Activated T-cell treated with anti-CD3 and anti-CD28 coated beads for 4 hours (primary cell): ENCODE measurements around the gene TATDN3.
"Not testable (repeated sequence)": the region's sequence is repeated elsewhere in the genome, so short reads cannot be mapped to it uniquely, and the experiment has no call there.

ENCODE experiments used
- DNase-seq: peaks from one replicate; pipeline ENCODE4 v3.0.0-alpha.2; 2020

The TATDN3 gene

DNA sequence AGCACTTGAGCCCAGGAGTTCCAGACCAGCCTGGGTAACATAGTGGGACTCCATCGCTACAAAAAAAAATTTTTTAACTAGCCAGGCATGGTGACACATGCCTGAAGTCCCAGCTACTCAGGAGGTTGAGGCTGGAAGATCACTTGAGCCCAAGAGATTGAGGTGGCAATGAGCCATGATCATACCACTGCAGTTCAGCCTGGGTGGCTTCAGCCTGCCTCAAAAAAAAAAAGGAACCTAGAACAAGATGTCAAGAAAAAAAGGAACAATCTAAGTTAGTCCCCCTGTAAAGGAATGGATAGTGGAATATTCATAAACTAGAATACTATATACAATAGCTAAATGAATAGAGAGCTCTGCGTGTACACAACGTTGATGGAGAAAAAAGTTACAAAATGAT, 14.5 kb upstream of the TATDN3 start:
- no peak for DNase-seq

DNA sequence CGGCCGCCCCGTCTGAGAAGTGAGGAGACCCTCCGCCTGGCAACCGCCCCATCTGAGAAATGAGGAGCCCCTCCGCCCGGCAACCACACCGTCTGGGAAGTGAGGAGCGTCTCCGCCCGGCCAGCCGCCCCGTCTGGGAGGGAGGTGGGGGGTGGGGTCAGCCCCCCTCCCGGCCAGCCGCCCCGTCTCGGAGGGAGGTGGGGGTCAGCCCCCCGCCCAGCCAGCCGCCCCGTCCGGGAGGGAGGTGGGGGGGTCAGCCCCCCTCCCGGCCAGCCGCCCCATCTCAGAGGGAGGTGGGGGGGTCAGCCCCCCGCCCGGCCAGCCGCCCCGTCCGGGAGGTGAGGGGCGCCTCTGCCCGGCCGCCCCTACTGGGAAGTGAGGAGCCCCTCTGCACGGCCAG, 12.6 kb upstream of the TATDN3 start:
- DNase-seq = not testable (repeated sequence)

DNA sequence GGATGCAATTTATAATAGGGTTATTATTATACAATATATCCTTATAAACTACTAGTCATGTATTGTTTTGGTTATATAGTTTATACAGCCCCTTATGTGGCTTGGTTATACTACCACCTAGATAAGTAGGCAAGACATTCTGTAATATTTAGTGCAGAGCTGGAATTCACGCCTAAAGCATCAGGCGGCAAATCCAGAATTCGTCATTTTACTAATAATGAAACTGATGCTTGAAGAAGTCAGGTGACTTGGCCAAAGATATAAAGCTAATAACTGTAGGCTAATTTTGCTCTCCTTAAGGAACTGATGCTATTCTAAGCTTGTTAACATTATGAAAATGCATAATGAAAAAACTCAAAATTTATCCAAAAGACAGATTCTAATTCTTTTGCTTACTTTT, 10.9 kb upstream of the TATDN3 start:
- DNase-seq = no peak

DNA sequence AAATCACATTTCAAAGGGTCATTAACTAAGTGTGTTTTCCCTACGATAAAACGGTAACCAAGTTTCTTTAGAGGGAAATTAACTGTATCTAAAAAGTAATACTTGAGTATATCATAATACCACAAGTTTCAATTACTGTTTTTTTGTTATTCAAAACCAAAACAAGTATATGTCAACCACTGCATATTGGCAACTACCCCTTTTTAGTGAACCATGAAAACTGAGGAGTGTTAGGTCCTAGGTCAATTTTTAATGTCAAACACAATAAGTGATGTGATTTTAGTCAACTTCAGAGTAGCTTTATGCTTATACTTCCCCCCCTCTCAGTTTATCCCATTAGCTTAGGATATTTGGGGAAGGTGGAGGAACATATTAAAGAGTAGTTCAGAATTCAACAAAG, 10.5 kb upstream of the TATDN3 start:
- no peak for DNase-seq

DNA sequence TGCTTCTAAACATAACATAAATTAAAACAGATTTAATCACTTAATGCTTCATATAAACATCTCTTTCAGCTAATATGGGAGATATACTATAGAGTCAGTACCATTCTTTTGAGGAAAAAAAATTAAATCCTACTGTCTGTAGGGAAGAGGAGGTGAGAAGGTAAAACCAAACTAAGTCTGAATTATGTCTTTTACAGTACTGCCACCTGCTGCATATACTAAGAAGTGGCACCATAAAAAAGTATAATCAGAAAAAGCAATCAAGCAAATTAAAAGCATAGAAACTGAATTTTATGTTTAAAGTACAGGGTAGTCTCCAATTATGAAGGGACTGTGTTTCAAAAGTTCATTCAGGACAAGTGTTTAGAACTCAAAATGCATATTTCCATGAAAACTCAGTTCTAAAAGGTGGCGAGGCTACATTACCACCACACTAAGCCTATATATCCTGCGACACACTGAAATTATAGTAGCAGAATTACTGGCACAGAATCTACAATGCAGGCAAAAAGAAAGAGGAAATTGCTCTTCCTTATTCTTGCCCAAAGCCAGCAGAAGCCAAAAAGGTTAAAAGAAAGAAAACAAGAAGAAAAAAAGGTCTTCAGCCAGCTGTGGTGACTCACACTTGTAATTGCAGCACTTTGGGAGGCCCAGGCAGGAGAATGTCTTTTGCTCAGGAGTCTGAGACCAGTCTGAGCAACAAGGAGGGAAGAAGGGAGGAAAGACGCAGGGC, 9.1 kb upstream of the TATDN3 start:
- no peak for DNase-seq

DNA sequence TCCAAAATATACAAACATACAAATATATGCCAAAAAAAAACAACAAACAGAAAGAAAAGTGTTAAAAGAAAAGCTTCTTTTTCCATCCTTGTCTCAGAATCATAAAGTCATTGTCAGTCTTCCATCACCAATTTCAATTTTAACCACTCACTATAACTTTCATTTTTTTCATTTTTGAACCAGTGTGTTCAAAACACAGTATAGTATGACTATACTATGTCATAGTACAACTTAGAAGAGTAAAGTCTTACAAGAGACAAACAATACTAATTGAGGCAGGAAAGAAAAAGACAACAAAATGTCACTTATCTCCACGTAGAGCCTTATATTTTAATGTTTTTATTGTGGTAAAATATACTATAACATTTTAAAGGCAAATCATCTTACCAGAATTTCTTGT, 7.7 kb upstream of the TATDN3 start:
- no peak for DNase-seq

DNA sequence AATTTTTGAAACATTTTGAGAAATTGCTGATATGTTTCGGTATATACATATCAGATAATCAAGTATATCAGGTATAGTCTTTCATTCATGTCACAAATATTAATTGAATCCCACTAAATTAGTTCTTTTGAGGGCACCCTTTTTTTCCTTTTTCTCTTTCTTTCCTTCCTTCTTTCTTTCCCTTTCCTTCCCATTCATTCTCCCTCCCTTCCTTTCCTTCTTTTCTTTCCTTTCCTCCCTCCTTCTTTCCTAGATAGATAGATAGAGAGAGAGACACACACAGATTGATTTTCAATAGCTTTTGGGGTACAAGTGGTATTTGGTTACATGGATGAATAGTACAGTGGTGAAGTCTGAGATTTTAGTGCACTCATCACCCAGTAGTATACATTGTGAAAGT, 5.8 kb upstream of the TATDN3 start:
- no peak for DNase-seq

DNA sequence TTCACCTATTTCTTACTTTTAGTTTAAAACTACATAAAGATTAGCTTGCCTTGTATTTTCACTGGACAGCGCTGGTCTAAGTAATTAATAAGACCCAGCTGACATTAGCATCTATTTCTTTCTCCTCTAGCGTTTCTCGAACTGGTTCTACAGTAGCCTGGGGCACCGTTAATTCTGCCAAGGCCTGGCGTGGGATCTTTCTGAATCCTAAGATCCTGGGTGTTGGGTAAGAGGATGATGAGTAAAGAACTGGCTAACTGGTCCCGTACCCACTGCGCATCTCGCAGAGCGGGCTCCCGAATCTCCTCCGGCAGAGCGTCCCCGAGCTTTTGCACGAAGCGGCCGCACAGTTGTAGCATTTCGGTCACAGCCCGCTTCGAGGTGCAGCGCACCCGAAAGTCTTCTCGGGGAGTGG, 426 bp upstream of the TATDN3 start:
- DNase-seq = no peak

DNA sequence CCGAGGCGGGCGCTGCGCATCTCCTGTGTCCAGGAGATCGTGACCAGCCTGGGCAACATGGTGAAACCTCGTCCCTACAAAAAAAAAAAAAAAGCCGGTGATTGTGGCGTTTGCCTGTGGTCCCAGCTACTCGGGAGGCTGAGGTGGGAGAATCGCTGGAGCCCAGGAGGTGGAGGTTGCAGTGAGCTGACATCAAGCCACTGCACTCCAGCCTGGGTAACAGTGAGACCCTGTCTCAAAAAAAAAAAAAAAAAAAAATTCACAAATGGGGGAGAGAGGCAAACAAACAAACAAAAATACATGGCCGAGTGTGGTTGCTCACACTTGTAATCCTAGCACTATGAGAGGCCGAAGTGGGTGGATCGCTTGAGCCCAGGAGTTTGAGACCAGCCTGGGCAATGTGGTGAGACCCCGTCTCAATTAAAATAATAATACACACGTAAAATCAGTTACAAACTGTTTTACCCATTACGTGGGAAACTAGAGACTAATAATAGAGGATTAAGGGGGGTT, 758 bp downstream of the TATDN3 start:
- no peak for DNase-seq

DNA sequence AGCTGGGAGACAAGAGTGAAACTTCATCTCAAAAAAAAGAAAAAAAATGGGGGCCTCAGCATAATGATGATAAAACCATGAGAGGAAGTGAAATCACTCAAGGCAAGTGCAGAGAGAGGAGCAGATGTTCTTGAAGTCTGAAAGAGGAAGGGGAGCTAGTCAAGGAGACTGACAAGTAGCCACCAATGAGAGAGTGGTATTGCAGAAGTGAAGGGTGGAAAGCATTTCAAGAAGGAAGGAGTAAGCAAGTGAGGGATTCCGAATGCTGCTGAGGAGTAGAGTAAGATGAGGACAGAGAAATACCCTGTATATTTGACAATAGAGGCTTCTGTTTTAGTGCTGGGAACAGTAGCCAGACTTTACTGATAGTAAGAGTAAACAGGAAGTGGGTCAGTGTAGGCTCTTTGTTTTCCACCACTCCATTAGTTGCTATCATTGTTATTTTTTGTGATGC, 2.9 kb downstream of the TATDN3 start:
- DNase-seq = no peak

DNA sequence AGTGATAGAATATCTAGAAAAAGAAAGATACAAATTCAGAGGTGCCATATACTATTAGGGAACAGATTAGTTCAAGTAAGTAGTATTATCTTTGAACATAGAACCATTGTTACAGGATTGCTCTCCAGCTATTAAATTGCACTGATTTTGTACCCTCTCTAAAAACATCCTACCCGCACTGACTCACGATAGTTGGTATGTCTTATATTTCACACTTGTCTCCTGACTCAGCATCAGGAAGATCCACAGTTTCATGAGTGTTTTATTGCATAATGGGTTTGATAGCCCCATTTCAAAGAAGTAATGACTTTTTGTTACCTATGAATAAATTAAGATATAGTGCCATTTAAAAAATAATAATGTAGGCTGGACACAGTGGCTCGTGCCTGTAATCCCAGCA, 6.0 kb downstream of the TATDN3 start:
- DNase-seq = no peak

DNA sequence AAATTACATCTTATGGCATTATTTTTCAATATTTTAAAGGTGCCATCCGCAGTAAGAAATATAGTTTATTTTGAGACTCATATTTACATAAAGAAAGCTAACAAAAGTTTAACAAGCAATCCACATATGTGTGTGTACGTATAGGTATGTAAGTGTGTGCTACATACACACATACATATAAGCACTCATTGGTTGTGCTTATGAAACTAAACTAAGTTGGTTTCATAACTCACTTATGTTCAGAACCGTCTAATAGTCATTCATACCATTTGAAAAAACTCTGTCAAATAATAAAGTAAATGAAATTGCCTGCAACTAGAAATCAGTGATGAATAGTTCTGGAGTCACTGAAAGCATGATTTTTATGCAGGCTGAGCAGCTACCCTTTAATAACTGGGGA, 14.1 kb downstream of the TATDN3 start:
- DNase-seq = no peak

DNA sequence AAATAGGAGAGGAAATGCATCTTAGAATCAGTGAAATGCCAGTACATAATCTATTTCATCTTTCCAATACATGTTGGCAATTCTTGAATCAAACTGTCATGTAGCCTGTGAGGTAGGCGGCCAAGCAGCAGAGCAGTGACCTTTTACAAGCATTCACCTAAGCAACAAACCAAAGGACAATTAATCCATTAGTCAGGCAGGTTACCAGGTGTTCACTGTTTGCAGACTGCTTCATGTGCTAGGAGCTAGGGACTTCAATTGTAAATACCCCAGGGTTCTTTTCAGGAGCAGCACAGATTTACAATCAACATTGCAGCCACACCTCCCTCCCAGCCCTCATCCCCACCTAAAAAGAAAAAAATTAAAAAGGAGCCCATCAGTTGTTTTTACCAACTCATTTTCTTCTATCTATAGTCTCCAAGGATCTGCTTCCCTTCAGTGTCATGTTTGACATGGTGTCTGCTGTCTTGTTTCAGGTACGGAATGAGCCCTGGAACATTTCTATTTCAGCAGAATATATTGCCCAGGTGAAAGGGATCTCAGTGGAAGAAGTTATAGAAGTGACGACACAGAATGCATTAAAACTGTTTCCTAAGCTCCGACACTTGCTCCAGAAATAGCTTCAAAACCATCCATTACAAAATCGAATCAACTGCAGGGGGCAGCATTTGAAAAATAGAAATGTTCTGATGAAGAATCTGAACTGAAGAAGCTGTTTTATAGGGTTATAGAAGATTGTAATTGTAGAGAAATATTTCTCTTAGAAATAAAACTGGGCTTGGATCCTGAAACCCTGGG, 23.0 kb downstream of the TATDN3 start:
- DNase-seq = no peak

DNA sequence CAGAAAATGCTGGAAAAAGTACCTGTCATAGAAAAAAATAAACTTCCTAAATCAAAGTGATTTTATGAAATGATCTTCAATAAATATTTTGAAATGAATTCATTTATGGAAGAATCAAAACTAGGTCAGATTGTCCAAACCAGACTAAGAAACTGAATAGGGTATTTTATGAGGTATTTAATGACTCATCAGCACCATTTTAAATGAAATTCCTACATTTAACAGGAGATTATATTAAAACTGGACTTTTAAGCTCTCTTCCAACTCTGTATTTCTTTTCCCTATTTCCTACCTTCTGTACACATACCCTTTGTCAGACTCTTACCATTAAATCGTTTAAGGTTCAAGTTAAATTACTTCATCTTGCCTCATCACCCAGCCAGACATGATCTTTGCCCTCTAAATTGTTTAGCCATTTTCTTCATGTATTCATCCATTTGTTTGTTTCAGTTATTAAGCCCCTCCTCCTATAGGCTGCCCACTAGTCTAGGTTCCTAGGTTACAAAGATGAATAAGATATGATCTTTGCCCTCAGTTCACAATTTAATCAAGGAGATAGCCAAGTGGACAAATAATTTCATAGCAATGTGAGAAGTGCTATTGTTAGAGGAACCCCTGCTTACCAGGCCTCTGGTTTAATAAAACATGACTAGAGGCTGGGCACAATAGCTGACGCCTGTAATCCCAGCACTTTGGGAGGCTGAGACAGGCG, 25.0 kb downstream of the TATDN3 start:
- DNase-seq = no peak

DNA sequence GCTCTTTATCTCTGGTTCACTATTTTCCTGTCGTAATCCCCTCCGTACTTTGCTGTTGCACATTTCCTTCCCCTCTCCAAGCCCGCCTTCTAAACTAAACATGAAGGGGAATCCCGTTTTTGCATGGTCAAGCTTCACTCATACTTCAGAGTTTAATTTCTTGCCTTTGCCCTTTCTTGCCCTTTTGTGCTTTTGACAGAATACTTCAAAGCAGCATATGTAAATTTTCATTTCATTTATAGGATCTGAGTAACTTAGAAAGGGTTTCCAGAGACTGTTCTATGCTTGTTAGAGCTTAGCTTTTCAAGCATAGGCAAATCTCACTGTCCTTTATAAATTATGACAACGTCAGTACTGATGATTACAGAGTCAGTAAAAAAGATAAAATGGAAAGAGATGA, 28.0 kb downstream of the TATDN3 start:
- no peak for DNase-seq

DNA sequence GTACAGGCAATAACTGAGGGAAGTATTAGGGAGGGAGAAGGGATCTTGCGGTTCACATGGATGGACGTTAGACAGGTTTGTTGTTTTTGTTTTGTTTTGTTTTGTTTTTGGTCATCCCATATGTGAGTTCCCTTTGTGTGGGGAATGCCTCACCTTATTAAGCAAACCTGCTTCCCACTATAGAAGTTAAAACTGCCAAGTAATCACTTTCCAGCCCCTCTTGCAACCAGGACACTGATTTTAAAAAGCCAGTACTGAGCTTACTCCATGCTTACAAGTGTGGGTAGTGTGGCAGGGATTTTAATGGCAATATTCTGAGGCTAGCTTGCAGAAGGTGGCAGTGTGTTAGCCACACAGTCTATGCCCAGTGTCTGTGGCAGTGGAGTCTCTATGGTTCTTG, 29.3 kb downstream of the TATDN3 start:
- no peak for DNase-seq

DNA sequence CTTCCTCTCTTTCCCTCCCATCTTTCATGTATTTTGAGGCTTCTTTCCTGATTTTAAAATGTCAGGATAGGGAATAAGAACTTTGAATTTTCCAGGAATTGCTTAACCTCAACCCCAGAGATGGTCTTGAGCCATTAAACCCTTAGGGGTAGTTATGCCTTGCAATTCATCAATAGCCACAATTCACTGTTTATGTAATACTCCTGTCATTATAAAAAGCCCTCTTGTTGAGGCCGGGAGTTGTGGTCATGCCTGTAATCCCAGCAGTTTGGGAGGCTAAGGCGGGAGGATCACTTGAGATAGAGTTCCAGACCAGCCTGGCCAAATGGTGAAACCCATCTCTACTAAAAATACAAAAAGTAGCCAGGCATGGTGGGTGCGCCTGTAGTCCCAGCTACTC, 31.3 kb downstream of the TATDN3 start:
- no peak for DNase-seq

DNA sequence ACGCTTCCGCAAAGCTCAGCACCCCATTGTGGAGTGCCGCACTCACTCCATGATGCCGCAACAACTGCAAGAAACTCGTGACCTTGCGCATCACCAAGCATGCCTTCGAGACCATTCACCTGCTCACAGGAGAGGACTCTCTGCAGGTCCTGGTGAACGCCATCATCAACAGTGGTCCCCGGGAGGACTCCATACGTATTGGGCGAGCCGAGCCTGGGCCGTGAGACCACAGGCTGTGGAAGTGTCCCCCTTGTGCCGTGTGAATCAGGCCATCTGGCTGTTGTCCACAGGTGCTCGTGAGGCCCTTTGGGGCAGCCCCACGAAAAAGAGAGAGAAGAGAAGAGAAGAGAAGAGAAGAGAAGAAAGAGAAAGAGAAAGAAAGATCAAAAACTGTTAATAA, 32.5 kb downstream of the TATDN3 start:
- DNase-seq = no peak

DNA sequence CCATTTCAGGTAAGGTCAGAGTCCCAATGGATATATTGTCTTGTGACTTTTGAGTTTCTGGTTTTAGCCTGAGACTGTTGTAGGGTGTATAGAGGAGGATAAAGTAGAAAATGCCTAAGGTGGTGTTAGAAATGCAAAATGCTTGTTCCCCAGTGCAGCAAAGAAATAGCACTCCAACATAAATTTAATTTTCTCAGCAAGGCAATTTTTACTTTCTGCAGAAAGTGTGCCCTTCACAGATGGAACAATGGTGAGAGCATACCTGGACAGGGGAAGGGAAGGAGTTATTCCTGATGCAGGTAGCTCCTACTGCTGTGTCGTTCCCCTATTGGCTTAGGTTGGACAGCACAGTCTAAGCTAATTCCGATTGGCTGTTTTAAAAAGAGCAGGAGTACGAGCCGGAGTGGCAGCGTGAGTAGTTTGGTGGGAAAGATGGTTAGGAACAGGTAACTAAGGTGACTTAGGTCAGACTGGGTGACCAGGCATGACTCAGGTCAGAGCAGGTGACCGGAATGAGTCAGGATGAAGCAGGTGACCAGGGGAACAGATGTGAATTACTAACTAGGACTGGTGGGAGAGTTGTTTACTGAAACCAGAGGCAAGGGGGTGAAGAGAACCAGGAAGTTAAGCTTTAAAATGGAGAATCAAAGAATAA, 34.2 kb downstream of the TATDN3 start:
- DNase-seq = no peak

DNA sequence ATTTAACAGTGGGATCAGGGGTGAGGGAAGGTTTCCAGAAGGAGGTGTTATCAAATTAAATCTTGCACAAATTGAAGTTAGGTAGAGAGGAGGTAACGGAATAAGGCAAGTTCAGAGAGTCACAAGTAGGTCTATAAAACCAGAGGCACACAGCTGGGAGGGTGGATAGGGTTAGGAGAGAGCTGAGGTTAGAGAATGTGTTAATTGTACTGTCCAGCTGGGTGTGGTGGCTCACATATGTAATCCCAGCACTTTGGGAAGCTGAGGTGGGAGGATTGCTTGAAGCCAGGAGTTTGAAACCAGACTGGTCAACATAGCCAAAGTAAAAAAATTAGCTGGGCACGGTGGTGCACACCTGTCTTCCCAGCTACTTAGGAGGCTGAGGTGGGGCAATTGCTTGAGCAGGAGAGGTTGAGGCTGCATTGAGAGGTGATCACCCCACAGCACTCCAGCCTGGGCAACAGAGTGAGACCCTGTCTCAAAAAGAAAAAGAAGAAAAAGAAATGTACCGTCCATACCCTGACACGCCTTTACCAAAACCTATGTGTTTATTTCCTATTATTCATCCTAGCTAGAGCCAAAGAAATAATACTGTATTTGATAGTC, 35.6 kb downstream of the TATDN3 start:
- no peak for DNase-seq

DNA sequence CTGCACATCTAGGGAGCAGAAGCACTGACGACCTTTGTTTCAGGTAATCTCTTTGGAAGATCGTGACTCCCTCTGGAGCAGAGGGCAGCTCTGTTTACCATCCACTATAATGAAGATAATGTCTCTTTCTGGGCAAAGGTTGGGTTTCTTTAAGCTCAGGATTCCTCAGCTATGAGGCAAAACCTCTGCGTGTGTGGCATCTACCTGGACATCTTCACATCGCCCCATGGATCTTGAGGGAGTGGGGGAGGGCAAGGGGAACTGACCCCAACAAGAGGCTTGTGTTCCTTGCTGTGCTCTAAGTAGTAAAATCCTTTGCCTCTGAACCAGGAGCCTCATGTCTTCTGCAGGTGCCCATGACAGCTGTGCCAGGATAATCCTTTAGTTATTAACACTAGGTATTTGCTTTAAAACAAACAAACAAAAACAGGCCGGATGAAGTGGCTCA, 36.2 kb downstream of the TATDN3 start:
- DNase-seq = no peak

DNA sequence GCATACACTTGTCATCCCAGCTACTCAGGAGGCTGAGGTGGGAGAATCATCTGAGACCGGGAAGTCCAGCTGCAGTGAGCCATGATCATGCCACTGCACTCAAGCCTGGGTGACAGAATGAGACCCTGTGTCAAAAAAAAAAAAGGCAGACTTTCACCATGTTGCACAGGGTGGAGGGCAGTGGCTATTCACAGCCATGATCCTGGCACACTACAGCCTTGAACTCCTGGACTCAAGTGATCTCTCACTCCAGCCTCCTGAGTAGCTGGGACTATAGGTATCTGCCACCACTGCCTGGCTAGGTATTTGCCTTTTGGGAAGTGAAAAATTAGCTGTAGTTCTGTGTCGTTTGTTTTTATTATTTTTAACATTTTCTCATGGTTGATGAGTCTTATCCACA, 36.7 kb downstream of the TATDN3 start:
- no peak for DNase-seq
